Left ventricle myocardium inferior (tissue), 1 donor: ENCODE measurements around the gene DCT. TPM values are rescaled to one million over a fixed set of nuclear protein-coding genes. Genes with fewer than 3 reads are reported as not detected.

Experiments
- DNase-seq: peaks from one replicate; pipeline ENCODE4 v3.0.0-alpha.2; 2020
- H3K27ac ChIP-seq: fragments of 200-600 bp; replicated peaks from 2 replicates; pipeline ENCODE4 v1.8.0; 2021
- H3K27me3 ChIP-seq: fragments of 200-600 bp; 2 replicates; pipeline ENCODE4 v1.8.0; 2021; ENCODE audit warnings: low read depth
- H3K36me3 ChIP-seq: fragments of 200-600 bp; 2 replicates; pipeline ENCODE4 v1.8.0; 2021
- H3K4me1 ChIP-seq: fragments of 200-600 bp; 2 replicates; pipeline ENCODE4 v1.8.0; 2021
- H3K4me3 ChIP-seq: fragments of 200-600 bp; 2 replicates; pipeline ENCODE4 v1.8.0; 2021; ENCODE audit warnings: mild to moderate bottlenecking, moderate library complexity
- H3K9me3 ChIP-seq: fragments of 200-600 bp; replicated peaks from 2 replicates; pipeline ENCODE4 v1.8.0; 2021
- intact Hi-C: fragments of 100-400 bp; cut with micrococcal nuclease; formaldehyde crosslinking; loops from one replicate; pipeline ENCODE4 v1.11.0; 2022
- total RNA-seq: library from RNA; stranded (reverse); fragmentation: NEBNext Ultra II Directional; extraction: Animal tissue kit (Norgen Biotek cat#: 25700); gene quantifications from one replicate; pipeline ENCODE4 v1.2.1, GENCODE V29; 2021
- TF ChIP-seq, protein P1 (sequence below): fragments of 200-600 bp; IDR thresholded peaks from 2 replicates; pipeline ENCODE4 v1.8.0; 2021; ENCODE audit warnings: antibody characterized with exemption, mild to moderate bottlenecking, borderline replicate concordance
- donor health status: DM: no; HTN: yes; CAD: no; lungs with severe emphysema.

The DCT gene
- total RNA-seq, 1 donor from 2014 or later = 0.16 TPM

DNA sequence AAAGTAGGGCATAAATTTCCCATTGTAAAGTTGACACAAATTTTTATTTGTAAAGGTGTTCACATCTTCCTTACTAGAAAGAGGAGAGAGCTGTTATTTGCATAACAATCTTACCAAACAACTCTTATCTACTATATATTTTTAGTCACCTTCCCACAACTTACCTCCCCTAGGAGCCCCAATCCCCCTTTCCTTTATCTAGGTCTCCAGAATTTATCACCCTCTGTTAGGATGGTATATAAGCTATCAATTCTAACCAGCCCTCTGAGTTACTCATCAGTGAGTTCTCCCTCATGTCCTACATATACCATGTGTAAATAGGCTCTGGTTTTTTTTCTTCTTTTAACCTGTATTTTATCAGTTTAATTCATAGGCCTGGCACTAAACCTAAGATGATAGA, 62.2 kb downstream of the DCT start:
- Histone ChIP-seq H3K27me3 (peaks cover 17% of the 10 kb centered on the region), H3K27ac (no peak overlapping the region), H3K4me1 (peaks cover 16% of the 10 kb centered on the region), H3K4me3 (no peak overlapping the region), H3K9me3 (peaks cover 21% of the 10 kb centered on the region), H3K36me3 (no peaks in the 10 kb centered on the region)
- intact Hi-C loops = no loop called here
- DNase-seq = no peak
- TF ChIP-seq, protein P1, sequence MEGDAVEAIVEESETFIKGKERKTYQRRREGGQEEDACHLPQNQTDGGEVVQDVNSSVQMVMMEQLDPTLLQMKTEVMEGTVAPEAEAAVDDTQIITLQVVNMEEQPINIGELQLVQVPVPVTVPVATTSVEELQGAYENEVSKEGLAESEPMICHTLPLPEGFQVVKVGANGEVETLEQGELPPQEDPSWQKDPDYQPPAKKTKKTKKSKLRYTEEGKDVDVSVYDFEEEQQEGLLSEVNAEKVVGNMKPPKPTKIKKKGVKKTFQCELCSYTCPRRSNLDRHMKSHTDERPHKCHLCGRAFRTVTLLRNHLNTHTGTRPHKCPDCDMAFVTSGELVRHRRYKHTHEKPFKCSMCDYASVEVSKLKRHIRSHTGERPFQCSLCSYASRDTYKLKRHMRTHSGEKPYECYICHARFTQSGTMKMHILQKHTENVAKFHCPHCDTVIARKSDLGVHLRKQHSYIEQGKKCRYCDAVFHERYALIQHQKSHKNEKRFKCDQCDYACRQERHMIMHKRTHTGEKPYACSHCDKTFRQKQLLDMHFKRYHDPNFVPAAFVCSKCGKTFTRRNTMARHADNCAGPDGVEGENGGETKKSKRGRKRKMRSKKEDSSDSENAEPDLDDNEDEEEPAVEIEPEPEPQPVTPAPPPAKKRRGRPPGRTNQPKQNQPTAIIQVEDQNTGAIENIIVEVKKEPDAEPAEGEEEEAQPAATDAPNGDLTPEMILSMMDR = no peak

- Histone ChIP-seq H3K27ac (no peak overlapping the region), H3K27me3 (peaks cover 13% of the 10 kb centered on the region), H3K4me3 (no peak overlapping the region), H3K4me1 (peaks cover 16% of the 10 kb centered on the region), H3K36me3 (no peaks in the 10 kb centered on the region), H3K9me3 (peaks cover 18% of the 10 kb centered on the region)
- no peak for DNase-seq
- TF ChIP-seq, protein P1 = peak; percentile 47
- intact Hi-C loops = no loop called here
Measured at GRCh38 chr13:94416454-94417080, 62.9 kb downstream of the DCT start.

- peaks cover 9% of the 10 kb centered on the region for H3K9me3 ChIP-seq
- intact Hi-C loops = no loop called here
- TF ChIP-seq, protein P1 = no peak
- H3K4me3 ChIP-seq = no peak overlapping the region
- H3K4me1 ChIP-seq = peaks cover 16% of the 10 kb centered on the region
- no peak overlapping the region for H3K27ac ChIP-seq
- no peaks in the 10 kb centered on the region for H3K36me3 ChIP-seq
- H3K27me3 ChIP-seq = peaks cover 13% of the 10 kb centered on the region
- no peak for DNase-seq
Measured at GRCh38 chr13:94415500-94416237, 63.8 kb downstream of the DCT start.

- Histone ChIP-seq H3K9me3 (peaks cover 9% of the 10 kb centered on the region), H3K4me3 (no peak overlapping the region), H3K4me1 (peaks cover 16% of the 10 kb centered on the region), H3K27ac (no peak overlapping the region), H3K27me3 (peaks cover 13% of the 10 kb centered on the region), H3K36me3 (no peaks in the 10 kb centered on the region)
- TF ChIP-seq, protein P1 = no peak
- intact Hi-C loops = no loop called here
- DNase-seq = no peak
Measured at GRCh38 chr13:94414708-94415107, 64.8 kb downstream of the DCT start.

- Histone ChIP-seq H3K4me3 (no peak overlapping the region), H3K27me3 (peaks cover 13% of the 10 kb centered on the region), H3K36me3 (no peaks in the 10 kb centered on the region), H3K4me1 (peaks cover 16% of the 10 kb centered on the region), H3K9me3 (peaks cover 9% of the 10 kb centered on the region), H3K27ac (no peak overlapping the region)
- no peak for DNase-seq
- TF ChIP-seq, protein P1 = no peak
- intact Hi-C loops = no loop called here
Measured at GRCh38 chr13:94414141-94414540, 65.3 kb downstream of the DCT start.
